HG03460 (cell line): ENCODE results near the gene NEURL2.
"Not testable (repeated sequence)": the region's sequence is repeated elsewhere in the genome, so short reads cannot be mapped to it uniquely, and the experiment has no call there.

Experiments used
- ATAC-seq: cut with Tn5 transposase; IDR thresholded peaks from one replicate; pipeline ENCODE4 v1.9.1; 2021; ENCODE audit not compliant: unreplicated experiment

The NEURL2 gene, protein sequence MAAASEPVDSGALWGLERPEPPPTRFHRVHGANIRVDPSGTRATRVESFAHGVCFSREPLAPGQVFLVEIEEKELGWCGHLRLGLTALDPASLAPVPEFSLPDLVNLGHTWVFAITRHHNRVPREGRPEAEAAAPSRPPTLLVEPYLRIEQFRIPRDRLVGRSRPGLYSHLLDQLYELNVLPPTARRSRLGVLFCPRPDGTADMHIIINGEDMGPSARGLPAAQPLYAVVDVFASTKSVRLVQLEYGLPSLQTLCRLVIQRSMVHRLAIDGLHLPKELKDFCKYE

DNA sequence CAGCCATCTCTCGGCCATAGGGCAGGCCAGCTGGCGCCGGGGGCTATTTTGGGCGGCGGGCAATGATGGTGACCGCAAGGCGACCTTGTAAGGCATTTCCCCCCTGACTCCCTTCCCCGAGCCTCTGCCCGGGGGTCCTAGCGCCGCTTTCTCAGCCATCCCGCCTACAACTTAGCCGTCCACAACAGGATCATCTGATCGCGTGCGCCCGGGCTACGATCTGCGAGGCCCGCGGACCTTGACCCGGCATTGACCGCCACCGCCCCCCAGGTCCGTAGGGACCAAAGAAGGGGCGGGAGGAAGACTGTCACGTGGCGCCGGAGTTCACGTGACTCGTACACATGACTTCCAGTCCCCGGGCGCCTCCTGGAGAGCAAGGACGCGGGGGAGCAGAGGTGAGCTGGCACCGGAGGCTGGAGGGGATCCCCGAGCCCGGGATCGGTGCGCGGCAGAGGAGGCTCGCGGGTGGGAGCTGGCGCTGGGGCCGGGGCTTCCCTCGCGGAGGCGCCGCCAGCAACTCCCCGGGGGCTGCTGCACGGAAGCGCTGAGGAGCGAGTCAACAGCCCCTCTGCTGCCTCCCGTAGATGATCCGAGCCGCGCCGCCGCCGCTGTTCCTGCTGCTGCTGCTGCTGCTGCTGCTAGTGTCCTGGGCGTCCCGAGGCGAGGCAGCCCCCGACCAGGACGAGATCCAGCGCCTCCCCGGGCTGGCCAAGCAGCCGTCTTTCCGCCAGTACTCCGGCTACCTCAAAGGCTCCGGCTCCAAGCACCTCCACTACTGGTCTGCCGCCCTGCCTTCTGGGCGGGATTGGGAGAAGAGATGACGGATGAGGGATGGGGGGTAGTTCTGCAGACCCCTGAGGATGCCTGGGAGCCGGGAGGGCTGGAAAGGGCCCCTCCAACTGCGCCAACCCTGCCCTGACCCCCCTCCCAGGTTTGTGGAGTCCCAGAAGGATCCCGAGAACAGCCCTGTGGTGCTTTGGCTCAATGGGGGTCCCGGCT is at the start of gene NEURL2, which contains the start of gene CTSA:
Gene NEURL2, minus strand, starts transcription at position 224 of the 999 bp plus-strand sequence. Its CDS starts 217 bp downstream, at position 7.
Gene CTSA, plus strand, starts transcription at position 351 of the 999 bp plus-strand sequence. Its CDS starts 234 bp downstream, at position 585.
- ATAC-seq, result peak; percentile 63

DNA sequence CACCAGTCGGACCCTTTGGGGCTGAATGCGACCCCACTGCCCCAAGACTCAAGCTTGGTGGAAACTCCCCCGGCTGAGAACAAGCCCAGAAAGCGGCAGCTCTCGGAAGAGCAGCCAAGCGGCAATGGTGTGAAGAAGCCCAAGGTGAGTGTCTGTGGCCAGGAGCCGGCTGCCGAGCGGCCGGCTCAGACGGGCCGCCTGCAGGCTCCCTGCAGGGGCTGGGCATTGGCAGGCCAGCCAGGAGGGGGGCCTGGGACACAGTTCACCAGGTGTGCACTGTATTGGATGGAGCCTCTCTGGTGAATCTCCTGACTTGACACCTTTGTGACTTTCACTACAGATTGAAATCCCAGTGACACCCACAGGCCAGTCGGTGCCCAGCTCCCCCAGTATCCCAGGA is 49.5 kb upstream of the NEURL2 start:
- no peak for ATAC-seq

DNA sequence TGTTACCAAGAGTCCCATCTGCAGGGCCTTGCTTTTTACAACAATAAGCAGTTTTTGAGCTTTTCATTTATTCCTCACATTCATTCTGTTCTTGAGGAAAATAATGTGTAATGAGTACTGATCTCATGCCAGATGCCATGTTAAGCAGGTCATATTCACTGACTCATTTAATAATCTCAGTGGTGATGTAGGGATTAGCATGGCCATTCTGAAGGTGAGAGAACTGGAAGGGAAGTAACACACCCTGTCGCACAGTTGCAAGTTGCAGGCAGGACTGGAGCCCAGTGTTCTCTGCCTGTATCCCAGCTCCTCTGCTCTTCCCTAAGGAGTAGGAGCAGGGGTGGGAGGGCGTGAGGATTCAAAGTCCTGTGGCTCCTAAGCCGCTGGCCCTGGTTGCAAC is 49.0 kb upstream of the NEURL2 start:
- ATAC-seq, result no peak

DNA sequence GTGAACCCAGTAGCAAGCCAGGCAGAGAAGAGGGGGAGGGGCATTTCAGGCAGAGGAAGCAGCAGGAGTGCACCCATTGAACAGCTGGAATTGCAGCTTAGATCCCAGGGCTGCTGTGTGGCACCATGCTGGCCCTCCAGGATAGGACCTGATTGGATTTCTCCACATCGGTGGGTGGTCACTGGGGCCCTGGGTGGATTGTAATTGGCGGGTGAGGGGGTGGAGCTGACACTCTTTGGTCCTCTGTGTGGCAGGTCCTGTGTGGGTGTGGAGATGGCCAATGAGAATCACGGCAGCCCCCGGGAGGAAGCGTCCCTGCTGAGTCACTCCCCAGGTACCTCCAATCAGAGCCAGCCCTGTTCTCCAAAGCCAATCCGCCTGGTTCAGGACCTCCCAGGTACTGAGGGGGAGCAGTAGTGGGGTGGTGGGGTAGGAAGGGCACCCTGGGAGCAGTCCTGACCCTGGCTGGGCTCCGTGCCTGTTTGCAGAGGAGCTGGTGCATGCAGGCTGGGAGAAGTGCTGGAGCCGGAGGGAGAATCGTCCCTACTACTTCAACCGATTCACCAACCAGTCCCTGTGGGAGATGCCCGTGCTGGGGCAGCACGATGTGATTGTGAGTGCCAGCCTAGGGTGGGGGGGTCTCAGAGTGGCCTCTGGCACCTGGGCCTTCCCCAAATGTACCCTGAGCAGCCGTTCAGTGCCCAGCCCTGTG is 47.9 kb upstream of the NEURL2 start:
- no peak for ATAC-seq

DNA sequence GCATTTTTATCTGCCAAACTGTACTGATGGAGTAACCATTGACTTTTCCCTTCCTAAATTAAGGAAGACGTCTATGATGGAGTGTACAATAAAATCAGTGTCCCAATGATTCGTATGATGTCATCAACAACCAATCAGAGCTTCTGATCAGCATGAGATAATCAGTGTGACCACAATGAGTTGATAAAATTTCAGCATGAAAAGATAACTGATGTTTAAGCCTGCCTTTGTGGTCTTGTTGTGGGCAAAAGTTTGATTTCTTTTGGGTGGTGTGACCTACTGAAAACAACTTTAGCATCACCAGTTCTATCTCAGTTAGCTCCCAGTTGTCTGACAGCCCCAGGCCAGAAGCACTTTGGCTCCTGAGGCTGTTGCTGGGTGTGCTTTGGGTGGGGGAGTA is 46.8 kb upstream of the NEURL2 start:
- no peak for ATAC-seq

DNA sequence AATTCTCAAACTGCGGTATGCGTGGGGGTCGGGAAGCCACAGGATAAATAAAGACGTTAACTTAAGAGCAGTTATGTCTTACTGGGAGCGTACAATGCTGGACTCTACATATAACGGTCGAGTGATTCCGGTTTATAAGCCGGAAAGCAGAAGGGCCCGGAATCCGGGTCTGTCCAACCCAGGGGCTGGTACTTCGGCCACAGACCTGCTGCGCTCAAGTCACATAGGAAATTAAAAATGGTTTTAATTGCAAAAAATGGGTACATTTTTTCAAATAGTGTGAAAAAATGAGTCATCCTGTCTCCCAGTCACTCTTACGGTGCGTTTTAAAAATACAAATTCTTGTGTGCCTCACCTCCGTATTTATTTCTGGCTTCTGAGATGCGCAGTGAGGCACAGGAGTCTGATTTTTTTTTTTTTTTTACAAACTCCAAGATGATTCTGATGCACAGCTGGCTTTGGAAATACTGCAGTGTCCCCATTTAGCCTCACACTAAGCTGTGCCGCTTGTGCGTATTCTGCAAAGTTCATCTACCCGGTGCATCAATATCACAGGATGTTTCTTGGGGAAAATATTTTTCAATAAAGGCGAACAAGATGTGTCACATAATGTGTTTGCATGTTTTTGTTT is 44.5 kb upstream of the NEURL2 start:
- no peak for ATAC-seq

DNA sequence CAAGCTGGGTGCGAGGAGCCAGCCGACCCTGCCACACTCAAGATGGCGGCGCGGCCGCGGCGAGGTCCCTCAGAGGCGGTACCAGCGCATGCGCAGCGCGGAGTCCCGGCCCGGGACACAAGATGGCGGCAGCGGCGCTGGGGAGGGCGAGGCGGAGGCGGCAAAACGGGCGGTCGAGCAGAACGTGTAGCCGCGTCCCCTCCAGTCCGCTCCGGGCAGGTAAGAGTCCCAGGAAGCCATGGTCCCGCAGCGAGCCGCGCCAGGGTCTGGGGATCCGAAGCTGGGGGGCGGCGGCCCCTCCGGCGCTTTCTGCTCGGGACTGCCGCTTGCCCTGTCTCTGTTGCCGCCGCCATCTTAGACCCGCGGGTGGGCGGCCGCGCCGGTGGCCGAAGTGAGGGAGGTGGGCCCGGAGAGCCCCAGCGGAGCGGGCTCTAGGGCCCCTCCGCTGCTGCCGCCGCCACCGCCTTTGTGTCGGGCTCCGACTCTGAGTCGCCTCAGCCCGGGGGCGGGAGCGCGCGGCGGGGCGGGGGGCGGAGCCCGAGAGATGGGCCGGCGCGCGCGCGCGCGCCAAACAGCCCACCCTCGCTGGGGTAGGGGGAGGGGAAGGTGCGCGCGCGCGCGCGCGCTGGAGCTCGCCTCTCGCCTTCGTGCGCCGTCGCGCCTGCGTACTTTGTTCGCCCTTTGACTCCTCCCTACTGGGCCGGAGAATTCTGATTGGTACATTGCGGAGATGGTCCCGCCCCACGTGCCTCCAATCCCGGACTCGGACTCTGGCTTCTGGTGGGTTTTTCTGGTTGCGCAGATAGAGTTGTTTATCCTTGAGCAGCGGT is 43.8 kb upstream of the NEURL2 start, which contains the start of gene PCIF1:
Gene PCIF1, plus strand, starts transcription at position 98 of the 830 bp plus-strand sequence. CDS start 4,317 bp downstream, outside the sequence.
- peak; percentile 74 for ATAC-seq

DNA sequence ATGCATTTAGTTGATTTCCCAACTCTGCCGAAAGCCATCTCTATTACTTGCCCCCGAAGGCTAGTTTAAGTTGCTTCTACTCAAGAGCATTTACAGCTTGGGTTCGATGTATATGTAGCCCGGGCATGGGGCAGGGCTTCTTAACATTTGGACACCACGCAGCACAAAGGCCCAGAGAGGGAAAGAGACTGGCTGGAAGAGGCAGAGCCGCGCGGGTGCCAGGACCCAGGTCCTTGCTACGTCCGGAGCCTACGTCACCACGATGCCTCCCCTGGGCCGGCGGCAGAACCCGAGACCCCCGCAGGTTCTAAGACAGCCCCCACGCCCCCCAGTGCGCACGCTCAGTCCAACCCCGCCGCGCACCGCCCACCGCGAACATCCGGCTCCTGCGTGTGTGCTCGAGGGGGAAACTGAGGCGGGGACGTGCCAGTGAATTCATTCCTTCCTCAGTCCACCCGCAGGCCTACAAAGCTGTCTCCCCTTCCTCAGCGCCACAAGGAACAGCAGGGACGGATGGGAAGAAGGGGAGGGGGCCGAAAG is 43.1 kb upstream of the NEURL2 start:
- peak; percentile 21 for ATAC-seq

DNA sequence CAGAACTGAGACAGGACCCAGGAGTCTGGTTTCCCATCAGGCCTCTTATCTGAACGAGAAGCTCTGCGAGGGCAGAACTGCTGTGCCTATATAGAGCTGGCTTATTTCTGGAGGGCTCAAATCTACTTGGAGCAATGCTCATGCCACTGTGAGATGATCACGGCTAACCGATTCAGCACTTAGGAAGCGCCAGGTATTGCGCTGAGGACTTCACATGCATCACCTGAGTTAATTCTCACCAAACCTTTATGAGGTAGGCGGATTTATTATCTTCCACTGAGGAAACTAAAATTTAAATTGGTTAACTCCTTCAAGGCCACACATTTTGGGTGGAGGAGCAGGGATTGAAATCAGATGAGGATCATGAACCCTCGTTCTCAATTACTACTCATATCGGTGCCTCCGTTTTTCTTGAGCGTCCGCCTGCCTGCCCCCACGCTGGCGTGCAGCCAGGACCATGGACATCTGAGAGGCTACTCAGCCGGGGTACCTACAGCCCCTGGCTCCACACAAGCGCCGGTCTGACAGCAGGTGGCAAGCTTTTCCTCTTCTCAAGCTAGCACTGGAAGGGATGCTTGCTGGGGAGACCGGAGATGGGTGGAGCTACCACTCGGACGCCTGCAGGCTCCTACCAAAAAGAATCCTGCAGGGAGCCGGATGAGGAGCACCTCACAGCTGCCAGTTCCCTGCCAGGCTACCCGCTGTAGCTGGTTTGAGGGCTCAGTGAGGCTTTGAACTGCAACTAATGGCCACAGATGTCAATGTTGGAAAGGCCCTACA is 42.4 kb upstream of the NEURL2 start:
- ATAC-seq, result peak; percentile 32

DNA sequence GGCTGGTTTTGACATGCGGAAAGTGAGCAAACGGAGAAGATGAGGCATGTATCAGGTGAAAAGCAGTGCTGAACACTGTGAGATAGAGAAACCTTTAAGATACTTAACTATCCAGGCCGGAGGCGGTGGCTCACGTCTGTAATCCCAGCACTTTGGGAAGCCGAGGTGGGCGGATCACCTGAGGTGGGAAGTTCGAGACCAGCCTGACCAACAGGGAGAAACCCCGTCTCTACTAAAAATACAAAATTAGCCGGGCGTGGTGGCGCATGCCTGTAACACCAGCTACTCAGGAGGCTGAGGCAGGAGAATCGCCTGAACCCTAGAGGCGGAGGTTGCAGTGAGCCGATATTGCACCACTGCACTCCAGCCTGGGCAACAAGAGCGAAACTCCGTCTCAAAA is 40.7 kb upstream of the NEURL2 start:
- ATAC-seq, result not testable (repeated sequence)

DNA sequence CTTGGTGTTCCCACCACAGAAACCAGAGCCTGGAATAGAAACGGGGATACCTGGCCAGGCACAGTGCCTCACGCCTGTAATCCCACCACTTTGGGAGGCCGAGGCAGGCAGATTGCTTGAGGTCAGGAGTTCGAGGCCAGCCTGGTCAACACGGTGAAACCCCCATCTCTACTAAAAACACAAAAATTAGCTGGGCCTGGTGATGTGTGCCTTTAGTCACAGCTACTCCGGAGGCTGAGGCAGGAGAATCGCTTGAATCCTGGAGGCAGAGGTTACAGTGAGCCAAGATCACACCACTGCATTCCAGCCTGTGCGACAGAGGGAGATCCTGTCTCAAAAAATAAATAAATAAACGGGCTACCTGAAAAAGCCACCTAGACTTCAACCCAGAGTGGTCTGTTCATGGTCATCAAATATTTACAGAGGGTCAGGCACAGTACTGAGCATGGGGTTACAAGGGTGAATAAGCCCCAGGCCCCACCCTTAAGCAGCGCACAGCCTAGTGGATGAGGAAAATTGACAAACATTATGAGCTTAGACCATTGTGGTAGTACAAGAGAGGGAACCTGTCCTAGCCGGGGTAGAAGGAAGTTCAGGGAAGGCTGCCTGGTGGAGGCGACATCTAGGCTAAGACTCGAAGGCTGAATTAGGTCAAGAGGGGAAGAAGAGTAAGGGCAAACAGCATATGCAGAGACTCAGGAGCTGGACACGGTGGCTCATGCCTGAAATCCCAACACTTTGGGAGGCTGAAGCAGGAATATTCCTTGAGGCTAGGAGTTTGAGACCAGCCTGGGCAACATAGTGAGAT is 36.3 kb upstream of the NEURL2 start:
- no peak for ATAC-seq

DNA sequence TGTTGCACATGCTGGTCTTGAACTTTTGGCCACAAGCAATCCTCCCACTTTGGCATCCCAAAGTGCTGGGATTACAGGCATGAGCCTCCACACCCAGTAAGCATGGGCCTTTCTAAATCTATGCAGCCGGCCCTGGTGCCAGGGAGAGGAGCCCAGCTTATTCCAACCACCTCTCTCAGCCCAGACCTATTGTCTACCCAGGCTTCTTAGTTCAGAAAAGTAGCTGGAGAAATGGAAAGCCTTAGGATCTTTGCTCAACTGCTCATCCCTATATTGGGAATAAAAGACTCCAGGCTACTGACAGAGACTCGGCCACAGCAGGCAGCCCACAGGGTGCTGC is 35.7 kb upstream of the NEURL2 start:
- no peak for ATAC-seq

DNA sequence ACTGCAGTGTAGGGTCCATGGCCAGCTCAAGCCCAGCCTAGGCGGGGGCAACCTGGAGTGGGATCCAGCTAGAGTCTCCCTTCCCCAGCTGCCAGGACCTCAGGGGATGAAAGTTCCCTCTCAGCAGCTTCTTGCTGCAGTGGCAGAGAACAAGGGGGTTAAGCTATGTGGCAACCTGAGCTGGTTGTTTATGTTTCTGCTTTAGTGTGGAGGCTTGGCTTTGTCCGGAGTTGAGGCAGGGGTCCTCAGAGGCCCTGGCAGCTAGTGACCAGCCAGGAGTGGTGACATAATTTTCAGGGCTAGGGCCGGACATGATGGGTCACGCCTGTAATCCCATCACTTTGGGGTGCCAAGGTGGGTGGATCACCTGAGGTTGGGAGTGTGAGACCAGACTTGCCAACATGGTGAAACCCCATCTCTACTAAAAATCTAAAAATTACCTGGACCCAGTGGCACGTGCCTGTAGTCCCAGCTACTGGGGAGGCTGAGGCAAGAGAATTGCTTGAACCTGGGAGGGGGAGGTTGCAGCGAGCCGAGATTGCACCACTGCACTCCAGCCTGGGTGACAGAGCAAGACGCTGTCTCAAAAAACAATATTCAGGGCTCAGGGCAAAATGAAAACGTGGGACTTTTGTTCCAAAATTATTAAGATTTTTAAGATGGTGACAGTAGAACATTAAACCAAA is 35.0 kb upstream of the NEURL2 start:
- ATAC-seq, result no peak

DNA sequence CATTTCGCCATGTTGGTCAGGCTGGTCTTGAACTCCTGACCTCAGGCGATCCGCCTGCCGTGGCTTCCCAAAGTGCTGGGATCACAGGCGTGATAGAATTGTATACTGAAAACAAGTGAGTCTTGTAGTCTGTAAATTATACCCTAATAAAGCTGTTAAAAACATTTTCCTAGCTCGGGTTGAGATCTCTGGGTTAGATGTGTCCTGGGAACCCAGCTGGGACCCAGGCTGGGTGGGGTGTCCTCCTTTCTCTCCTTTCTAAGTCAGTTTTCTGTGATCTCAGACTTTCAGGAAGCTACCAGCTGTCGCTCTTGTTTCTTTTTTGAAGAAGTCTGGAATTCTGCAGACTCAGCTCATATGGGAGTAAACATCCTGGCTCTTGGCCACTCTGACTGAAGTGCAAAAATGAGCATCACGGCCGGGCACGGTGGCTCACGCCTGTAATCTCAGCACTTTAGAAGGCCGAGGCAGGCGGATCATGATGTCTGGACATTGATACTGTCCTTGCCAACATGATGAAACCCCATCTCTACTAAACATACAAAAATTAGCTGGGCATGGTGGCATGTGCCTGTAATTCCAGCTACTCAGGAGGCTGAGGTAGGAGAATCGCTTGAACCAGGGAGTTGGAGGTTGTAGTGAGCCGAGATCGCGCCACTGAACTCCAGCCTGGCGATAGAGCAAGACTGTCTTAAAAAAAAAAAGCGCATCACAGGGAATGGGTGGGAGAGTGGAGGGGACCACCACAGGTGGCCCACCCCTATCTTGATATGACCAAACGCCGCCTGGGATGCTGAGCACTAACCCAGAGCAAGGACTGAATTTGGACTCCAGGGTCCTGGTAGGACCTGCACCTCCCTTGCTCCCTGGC is 33.6 kb upstream of the NEURL2 start:
- ATAC-seq, result no peak

DNA sequence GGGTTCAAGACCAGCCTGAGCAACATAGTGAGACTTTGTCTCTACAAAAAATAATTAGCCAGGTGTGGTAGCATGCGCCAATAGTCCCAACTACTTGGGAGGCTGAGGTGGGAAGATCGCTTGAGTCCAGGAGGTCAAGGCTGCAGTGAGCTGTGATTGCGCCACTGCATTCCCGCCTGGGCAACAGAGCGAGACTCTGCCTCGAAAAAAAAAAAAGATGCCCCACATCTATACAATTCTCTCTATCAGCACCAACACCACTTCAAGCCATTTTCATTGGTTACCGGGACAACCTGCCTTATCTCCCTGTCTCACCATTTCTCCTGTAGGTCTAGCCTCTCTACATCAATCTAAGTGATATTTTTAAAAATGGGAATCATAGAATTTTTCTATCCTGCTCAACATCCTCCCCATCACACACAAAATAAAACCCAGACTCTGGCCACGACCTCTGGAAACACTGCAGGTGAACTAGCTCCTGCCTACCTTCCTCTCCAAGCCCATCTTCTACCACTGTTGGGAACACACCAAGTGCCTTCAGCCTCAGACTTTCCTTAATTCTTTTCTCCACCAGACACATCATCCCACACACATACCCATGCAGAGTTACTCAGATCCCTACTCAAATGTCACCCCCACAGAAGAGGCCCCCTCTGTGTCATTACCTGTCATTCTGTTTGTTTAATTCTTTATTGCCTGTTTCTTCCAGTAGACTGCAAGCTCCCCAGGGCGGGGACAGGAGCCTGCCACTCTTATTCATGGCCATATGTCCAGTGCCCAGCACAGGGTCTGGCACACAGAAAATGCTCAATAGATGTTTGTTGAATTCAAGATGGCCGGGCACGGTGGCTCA is 30.6 kb upstream of the NEURL2 start:
- no peak for ATAC-seq
